SKM-1 (cell line): ENCODE results near the gene SPRR2E.
"Not testable (repeated sequence)": the region's sequence is repeated elsewhere in the genome, so short reads cannot be mapped to it uniquely, and the experiment has no call there.

ENCODE experiments used
- DNase-seq: peaks from one replicate; lab custom pipeline; 2025; ENCODE audit not compliant: unreplicated experiment; lab: John Stamatoyannopoulos, UW

Gene SPRR2E

DNA sequence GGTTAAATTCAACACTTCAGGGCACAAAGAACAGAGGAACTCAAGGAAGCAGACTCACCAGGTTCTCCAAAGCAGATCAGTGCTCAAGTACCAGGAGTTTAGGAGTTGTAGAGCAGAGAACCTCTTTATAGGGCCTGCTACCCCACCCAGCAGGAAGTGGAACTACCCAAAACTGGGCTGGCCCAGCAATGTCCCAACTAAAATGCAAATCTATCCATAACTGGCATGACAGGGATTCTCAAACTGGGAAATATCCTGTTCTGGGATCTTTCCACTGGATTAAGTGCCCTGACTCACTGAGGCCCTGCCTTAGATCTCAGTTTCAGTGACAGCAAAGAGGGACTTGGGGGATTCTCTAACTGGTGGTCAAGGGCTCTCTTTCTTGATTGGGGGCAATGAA lies at the start of gene SPRR2E:
SPRR2E (minus strand) TSS at position 101 of the 400 bp plus-strand sequence. CDS start 775 bp downstream, outside the sequence.
- DNase-seq, result no peak

DNA sequence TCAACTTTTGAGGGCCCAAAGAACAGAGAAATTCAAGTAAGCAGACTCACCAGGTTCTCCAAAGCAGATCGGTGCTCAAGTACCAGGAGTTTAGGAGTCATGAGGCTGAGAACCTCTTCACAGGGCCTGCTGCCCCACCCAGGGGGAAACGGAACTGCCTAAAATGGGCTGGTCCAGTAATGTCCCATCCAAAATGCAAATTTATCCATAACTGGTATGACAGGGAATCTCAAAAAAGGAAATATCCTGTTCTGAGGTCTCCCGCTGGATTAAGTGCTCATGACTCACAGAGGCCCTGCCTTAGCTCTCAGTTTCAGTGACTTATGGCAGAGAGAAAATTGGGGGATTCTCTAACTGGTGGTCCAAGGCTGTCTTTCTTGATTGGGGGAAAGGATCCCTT lies 47.1 kb upstream of the SPRR2E start:
- no peak for DNase-seq

DNA sequence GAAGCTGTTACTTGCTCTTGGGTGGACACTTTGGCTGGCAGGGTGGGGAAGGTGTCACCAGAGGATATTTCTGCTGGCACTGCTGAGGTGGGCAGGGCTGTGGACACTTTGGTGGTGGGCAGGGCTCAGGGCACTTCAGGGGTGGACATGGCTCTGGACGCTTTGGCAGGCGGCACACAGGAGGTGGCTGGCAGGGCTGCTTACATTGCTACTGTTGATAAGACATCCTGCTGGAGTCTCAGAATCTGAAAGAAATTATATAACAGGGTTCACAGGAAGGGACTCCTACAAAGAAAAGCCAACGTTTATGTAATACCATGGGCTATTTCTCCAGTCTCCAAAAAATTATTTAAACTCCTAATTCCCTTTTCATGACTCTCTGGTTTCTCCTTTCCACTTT lies 46.2 kb upstream of the SPRR2E start:
- DNase-seq, result no peak

DNA sequence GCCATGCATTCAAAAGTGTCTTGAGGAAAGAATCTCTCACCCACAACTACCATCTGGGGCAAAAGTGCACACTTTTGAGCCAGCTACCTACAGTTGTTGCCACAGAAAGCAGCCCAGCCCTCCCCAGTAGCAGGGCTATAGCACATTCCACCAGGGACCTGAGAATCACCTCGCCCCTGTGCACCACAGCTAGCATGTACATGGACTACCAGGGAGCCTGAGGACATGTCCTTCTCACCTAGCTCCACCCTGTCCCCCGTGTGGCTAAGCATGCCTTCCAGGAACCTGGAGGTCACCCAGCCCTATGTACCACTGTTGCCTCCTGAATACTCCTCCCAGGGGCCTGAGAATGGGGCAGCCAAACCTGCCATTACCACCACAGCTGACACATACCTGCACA lies 39.4 kb upstream of the SPRR2E start:
- DNase-seq, result no peak

- DNase-seq, result no peak
Observed at GRCh38 chr1:153133267-153133666, 38.9 kb upstream of the SPRR2E start.

- DNase-seq, result not testable (repeated sequence)
Observed at GRCh38 chr1:153128688-153129087, 34.4 kb upstream of the SPRR2E start.

DNA sequence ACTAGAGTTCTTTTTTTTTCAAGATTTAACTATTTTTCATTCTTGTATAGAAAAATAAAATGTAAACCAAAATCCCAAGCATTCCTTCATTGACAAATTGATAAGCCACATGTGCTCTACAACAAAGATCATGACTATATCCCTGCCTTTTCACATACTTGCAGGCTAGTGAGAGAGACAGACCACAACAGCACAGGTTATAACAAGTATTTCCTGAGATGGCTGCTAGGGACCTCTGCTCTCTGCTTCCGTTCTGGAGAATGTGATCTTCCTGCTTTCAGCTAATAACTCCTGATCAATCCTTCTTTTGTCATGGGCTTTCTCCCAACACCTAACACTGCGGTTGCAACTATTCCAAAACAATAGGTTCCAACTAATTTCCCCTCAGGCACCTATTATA lies 33.0 kb upstream of the SPRR2E start:
- DNase-seq, result no peak

DNA sequence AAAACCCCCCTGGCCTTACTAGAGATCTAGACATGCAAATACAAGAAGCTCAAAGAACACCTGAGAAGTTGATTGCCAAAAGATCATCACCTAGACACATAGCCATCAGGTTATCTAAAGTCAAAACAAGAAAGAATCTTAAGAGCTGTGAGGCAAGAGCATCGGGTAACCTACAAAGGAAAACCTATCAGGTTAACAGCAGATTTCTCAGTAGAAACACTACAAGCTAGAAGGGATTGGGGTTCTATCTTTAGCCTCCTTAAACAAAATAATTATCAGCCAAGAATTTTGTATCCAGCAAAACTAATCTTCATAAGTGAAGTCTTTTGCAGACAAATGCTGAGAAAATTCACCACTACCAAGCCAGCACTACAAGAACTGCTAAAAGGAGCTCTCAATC lies 31.2 kb upstream of the SPRR2E start:
- DNase-seq, result no peak

GRCh38 chr1:153123793-153124192 lies 29.5 kb upstream of the SPRR2E start:
- DNase-seq, result not testable (repeated sequence)

- no peak for DNase-seq
Observed at GRCh38 chr1:153122831-153123421, 28.6 kb upstream of the SPRR2E start.

GRCh38 chr1:153120945-153121344 lies 26.6 kb upstream of the SPRR2E start:
- no peak for DNase-seq

GRCh38 chr1:153119491-153119971 lies 25.2 kb upstream of the SPRR2E start:
- DNase-seq, result no peak

DNA sequence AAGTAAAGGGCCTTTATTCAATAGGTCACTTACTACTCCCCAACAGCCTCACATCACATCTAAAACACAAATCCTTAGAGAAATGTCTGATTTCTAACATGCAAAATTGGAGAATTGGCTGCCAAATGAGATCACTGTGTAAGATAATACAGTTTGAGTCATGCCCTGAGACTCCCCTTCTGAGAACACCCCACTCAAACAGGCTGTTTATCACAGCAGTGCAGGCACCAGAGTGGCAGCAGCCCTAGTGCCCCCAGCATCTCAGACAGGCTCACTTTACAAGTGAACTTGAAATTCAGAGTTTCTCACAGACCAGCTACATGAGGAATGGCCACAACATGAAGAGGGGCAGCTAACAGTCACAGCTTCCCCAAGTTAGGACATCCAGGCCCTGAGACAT lies 20.9 kb upstream of the SPRR2E start:
- DNase-seq, result not testable (repeated sequence)

- no peak for DNase-seq
Observed at GRCh38 chr1:153113416-153113815, 19.1 kb upstream of the SPRR2E start, which contains the start of gene SPRR2F. Gene SPRR2F (minus strand): TSS chr1:153113516. CDS start chr1:153112733, 783 bp downstream.

- DNase-seq, result not testable (repeated sequence)
Observed at GRCh38 chr1:153112454-153112853, 18.1 kb upstream of the SPRR2E start.

DNA sequence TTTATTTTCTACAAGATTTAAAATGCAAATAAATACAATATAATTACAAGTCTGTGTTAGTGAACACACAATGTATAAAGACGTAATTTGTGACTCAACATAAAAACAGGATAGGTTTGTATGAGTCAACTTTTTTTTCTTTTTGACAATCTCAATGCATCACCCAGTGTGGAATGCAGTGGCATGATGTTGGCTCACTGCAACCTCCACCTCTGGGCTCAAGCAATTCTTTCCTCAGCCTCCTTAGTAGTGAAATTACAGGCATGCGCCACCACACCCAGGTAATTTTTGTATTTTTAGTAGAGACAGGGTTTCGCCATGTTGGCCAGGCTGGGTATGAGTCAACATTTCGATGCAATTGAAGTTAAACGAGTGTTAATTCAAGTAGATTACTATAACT lies 5.9 kb upstream of the SPRR2E start:
- no peak for DNase-seq

GRCh38 chr1:153099461-153100045 lies 5.2 kb upstream of the SPRR2E start:
- no peak for DNase-seq

DNA sequence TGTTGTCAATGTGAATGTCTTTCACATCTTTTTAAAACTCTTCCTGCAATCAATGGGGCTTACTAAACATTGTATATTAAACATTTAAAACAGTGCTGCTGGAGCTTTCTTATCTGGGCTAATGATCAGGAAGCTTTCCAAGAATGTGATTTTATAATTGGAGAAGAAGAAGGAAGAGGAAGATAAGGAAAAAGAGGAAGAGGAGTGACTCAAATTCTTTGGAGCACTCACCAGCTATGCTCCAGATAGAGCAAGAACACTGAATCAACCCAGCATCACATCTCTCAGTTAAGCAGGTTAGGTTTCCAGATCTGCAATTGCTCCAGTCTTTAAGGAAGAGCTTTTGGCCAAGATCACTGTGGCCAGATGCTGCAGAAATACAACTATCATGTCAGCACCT lies 1.4 kb upstream of the SPRR2E start:
- DNase-seq, result no peak

DNA sequence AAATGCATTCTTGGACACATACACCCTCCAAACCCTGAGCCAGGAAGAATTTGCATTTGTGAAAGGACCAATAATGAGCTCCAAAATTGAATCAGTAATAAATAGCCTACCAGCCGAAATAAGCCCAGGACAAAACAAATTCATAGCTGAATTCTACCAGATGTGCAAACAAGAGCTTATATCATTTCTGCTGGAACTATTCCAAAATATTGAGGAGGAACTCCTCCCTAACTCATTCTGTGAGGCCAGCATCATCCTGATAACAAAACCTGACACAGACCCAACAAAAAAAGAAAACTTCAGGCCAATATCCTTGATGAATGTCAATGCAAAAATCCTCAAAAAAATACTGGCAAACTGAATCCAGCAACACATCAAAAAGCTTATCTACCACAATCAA lies 6.7 kb downstream of the SPRR2E start:
- no peak for DNase-seq

DNA sequence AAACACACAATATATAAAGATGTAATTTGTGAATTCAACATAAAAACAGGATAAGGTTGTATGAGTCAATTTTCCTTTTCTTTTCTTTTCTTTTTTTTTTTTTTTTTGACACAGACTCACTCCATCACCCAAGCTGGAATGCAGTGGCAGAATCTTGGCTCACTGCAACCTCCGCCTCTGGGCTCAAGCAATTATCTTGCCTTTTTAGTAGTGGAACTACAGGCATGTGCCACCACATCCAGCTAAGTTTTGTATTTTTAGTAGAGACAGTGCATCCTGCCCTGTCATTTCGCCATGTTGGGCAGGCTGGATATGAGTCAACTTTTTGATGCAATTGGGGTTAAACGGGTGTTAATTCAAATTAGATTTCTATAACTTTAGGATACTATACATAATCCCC lies 12.6 kb downstream of the SPRR2E start:
- no peak for DNase-seq

DNA sequence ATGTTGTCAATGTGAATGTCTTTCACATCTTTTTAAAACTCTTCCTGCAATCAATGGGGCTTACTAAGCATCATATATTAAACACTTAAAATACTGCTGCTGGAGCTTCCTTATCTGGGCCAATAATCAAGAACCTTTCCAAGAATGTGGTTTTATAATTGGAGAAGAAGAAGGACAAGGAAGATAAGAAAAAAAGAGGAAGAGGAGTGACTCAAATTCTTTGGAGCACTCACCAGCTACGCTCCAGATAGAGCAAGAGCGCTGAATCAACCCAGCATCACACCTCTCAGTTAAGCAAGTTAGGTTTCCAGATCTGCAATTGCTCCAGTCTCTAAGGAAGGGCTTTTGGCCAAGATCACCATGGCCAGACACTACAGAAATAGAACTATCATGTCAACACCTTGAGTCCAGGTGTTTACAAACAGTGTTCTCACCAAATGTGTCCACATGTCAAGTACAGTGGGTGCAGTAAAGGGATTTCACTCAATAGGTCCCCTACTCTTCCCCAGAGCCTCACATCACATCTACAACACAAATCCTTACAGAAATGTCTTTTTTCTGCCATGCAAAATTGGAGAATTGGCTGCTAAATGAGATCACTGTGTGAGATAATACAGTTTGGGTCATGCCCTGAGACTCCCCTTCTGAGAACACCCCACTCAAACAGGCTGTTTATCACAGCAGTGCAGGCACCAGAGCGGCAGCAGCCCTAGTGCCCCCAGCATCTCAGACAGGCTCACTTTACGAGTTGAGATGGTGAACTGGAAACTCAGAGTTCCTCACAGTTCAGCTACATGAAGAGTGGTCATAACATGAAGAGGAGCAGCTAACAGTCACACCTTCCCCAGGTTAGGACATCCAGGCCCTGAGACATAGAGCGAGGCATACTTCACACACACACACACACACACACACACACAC lies 21.3 kb downstream of the SPRR2E start:
- no peak for DNase-seq

- no peak for DNase-seq
Observed at GRCh38 chr1:153071511-153071910, 22.8 kb downstream of the SPRR2E start, which contains the start of gene SPRR2B. Gene SPRR2B (minus strand): TSS chr1:153071611. CDS start chr1:153070839, 772 bp downstream.
